ENCODE data around the gene ZFP62. TPM values are rescaled to one million over a fixed set of nuclear protein-coding genes. Genes with fewer than 3 reads are reported as not detected.

ZFP62 gene
- total and polyA plus RNA-seq, 2 of the 4 experiments (the other 2 are of a cell fraction), result 8.2 to 20.3 TPM

GRCh38 chr5:180865981-180866695 is 5.1 kb upstream of the ZFP62 start:
- intact Hi-C loops (cut with micrococcal nuclease) (loop anchor here (5.0 kb wide), 1 partner anchor 291 kb away; no protein-coding TSS in a partner anchor), dilution Hi-C loops (cut with HindIII; ENCODE audit: low sequenced_read_pairs, unreplicated experiment) (no loop called here), in situ Hi-C loops (cut with MboI; ENCODE audit: low sequenced_read_pairs) (no loop called here)
- CTCF ChIA-PET, result interaction anchor here (0.6 kb wide), 1 partner anchor 81 kb away, joined by 3 read pairs; no protein-coding TSS in a partner anchor
- ATAC-seq (ENCODE audit: low read depth) (no peak), DNase-seq (peak; percentile 10)
- Histone ChIP-seq H2BK120ac (ENCODE audit: low read depth, low read length) (no peak overlapping the region), H3K56ac (ENCODE audit: extremely low read depth, insufficient read depth, low read length) (no peak overlapping the region), H3K23ac (ENCODE audit: low read depth, low read length) (no peak overlapping the region), H4K91ac (ENCODE audit: insufficient read depth, low read depth, low read length) (no peak overlapping the region), H3K79me1 (ENCODE audit: low read depth in 1 of 2, low read length in 2 of 2) (0 out of 4 replicates have a peak, but pooled peaks cover 0 to 3% of the 10 kb centered on the region in 2 experiments), H3K36me3 (ENCODE audit: control insufficient read depth, insufficient read depth, low read length) (no peaks in the 10 kb centered on the region), H3K4me3 (ENCODE audit: insufficient read depth, low read depth, low read length) (no peak overlapping the region), H4K20me1 (ENCODE audit: insufficient read depth, low read length) (no peaks in the 10 kb centered on the region), H2AK9ac (replicated peaks; ENCODE audit: low read depth, low read length, poor library complexity) (no peak overlapping the region), H2BK5ac (ENCODE audit: low read depth, low read length, poor library complexity, severe bottlenecking) (no peak overlapping the region), H2BK20ac (ENCODE audit: low read depth, low read length) (no peak overlapping the region), H3K4me2 (ENCODE audit: low read depth, low read length) (no peak overlapping the region), H4K8ac (ENCODE audit: low read depth in 2 of 2, low read length in 2 of 2) (no peak overlapping the region), H3K9me3 (ENCODE audit: control insufficient read depth, insufficient read depth, low read length) (no peaks in the 10 kb centered on the region), H2AK5ac (ENCODE audit: low read depth, low read length) (no peak overlapping the region), H3K4ac (ENCODE audit: low read depth, low read length) (no peak overlapping the region), H3K4me1 (ENCODE audit: control insufficient read depth, insufficient read depth, low read length) (no peaks in the 10 kb centered on the region), H3K9ac (ENCODE audit: low read depth, low read length) (no peak overlapping the region), H3K27ac (ENCODE audit: insufficient read depth, low read length) (no peak overlapping the region), H3K27me3 (ENCODE audit: control insufficient read depth, insufficient read depth, low read length) (no peaks in the 10 kb centered on the region; the same call in 1 of the 2 replicates), H2AFZ (replicated peaks; ENCODE audit: low read length, poor library complexity) (no peak overlapping the region), H3K9me1 (ENCODE audit: insufficient read depth, low read length) (no peaks in the 10 kb centered on the region; the same call in 1 of the 2 replicates), H3K14ac (replicated peaks; ENCODE audit: low read depth, low read length) (no peak overlapping the region), H4K5ac (ENCODE audit: low read depth, low read length) (no peak overlapping the region), H3K18ac (ENCODE audit: low read depth, low read length) (no peak overlapping the region), H2BK15ac (ENCODE audit: low read depth, low read length) (no peak overlapping the region)
- TF ChIP-seq USF2 (IDR thresholded peaks at IDR 0.05; ENCODE audit: low read depth, low read length), result no peak
- no peak for TF ChIP-seq MAFK (IDR thresholded peaks at IDR 0.05; ENCODE audit: low read depth, low read length)
- no peak for TF ChIP-seq FOS (IDR thresholded peaks at IDR 0.05; ENCODE audit: low read depth, low read length)
- no peak for TF ChIP-seq RAD21 (IDR thresholded peaks at IDR 0.05; ENCODE audit: low read length)
- TF ChIP-seq, protein P1, sequence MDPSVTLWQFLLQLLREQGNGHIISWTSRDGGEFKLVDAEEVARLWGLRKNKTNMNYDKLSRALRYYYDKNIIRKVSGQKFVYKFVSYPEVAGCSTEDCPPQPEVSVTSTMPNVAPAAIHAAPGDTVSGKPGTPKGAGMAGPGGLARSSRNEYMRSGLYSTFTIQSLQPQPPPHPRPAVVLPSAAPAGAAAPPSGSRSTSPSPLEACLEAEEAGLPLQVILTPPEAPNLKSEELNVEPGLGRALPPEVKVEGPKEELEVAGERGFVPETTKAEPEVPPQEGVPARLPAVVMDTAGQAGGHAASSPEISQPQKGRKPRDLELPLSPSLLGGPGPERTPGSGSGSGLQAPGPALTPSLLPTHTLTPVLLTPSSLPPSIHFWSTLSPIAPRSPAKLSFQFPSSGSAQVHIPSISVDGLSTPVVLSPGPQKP (IDR thresholded peaks at IDR 0.05; ENCODE audit: borderline replicate concordance, low read depth, low read length), result no peak
- TF ChIP-seq CEBPB (IDR thresholded peaks at IDR 0.05; ENCODE audit: low read depth, low read length), result no peak
- POLR2A ChIA-PET (ENCODE audit: unreplicated experiment), result no interaction called here
- WGBS, 2 experiments (ENCODE audit: extremely low coverage in 2 of 2, insufficient read length in 1 of 2), result no CpG with 5 or more reads among the region's 5 CpGs
- BruUV-seq (replicated peaks), result no TSS peak

Measured in IMR-90 (cell line).